Tibial nerve (tissue), 3 donors: ENCODE results near the gene WNK4.

Experiments
- POLR2A ChIP-seq, 2 donors: fragments of 450-650 bp; IDR thresholded peaks; one replicate each; pipeline ENCODE4 v1.6.1; 2017; ENCODE audit warnings: antibody characterized with exemption in 2 of 2, mild to moderate bottlenecking in 2 of 2, moderate library complexity in 2 of 2
- TF ChIP-seq, protein P1 (sequence below), 5 experiments: fragments of 200-600 bp in 3 of 5; fragments of 450-650 bp in 2 of 5; sonication (generic) in 3 of 5; IDR thresholded peaks; one replicate each; pipeline ENCODE4 v1.5.1; 2016 to 2019; ENCODE audit warnings: antibody characterized with exemption in 5 of 5, mild to moderate bottlenecking in 3 of 5, moderate library complexity in 2 of 5

- TF ChIP-seq POLR2A (IDR thresholded peaks at IDR 0.05): no peak
- TF ChIP-seq, protein P1, sequence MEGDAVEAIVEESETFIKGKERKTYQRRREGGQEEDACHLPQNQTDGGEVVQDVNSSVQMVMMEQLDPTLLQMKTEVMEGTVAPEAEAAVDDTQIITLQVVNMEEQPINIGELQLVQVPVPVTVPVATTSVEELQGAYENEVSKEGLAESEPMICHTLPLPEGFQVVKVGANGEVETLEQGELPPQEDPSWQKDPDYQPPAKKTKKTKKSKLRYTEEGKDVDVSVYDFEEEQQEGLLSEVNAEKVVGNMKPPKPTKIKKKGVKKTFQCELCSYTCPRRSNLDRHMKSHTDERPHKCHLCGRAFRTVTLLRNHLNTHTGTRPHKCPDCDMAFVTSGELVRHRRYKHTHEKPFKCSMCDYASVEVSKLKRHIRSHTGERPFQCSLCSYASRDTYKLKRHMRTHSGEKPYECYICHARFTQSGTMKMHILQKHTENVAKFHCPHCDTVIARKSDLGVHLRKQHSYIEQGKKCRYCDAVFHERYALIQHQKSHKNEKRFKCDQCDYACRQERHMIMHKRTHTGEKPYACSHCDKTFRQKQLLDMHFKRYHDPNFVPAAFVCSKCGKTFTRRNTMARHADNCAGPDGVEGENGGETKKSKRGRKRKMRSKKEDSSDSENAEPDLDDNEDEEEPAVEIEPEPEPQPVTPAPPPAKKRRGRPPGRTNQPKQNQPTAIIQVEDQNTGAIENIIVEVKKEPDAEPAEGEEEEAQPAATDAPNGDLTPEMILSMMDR (IDR thresholded peaks at IDR 0.05): no peak
These were observed 1.8 kb upstream of the WNK4 start for GRCh38 chr17:42778570-42778969.
